Measurements from ENCODE around the gene NDUFAF3. TPM values are rescaled to one million over a fixed set of nuclear protein-coding genes. Genes with fewer than 3 reads are reported as not detected.
"Not testable (repeated sequence)": the region's sequence is repeated elsewhere in the genome, so short reads cannot be mapped to it uniquely, and the experiment has no call there.

The NDUFAF3 gene
- total and polyA plus RNA-seq, 2 donors (not counting 1 experiment from before 2014, with no cell fraction given): 57.3 to 113 TPM

- H3K9me3 ChIP-seq (ENCODE audit: control insufficient read depth, insufficient read depth, low read depth, low read length): no peaks in the 10 kb centered on the region
- peak within 1 kb of the TSS; percentile 85 for H3K27ac ChIP-seq (ENCODE audit: insufficient read depth, low read length)
- H3K36me3 ChIP-seq (ENCODE audit: control insufficient read depth, insufficient read depth, low read length): peaks cover 10% of the 10 kb centered on the region
- H2AFZ ChIP-seq (ENCODE audit: low read length): peak within 1 kb of the TSS; percentile 37
- peak within 1 kb of the TSS; percentile 51 to 84 (median 72) for H3K4me3 ChIP-seq (replicated peaks in 1 of 4; ENCODE audit: control extremely low read depth in 1 of 4, insufficient read depth in 1 of 4, low read depth in 3 of 4, low read length in 4 of 4)
- peaks cover 27% of the 10 kb centered on the region for H3K79me2 ChIP-seq (ENCODE audit: control insufficient read depth, insufficient read depth, low read length)
- DNase-seq (ENCODE audit: low read depth in 2 of 2): peak; percentile 97
- H3K4me2 ChIP-seq (ENCODE audit: extremely low read depth, insufficient read depth, low read length): peak within 1 kb of the TSS; percentile 99
- peaks cover 4% of the 10 kb centered on the region for H3K4me1 ChIP-seq (ENCODE audit: control insufficient read depth, extremely low read depth, insufficient read depth, low read length)
- H4K20me1 ChIP-seq (ENCODE audit: control insufficient read depth, extremely low read depth, insufficient read depth, low read length): no peaks in the 10 kb centered on the region
- H3K9ac ChIP-seq (ENCODE audit: insufficient read depth, low read length): peak within 1 kb of the TSS; percentile 71
- no peaks in the 10 kb centered on the region for H3K27me3 ChIP-seq (ENCODE audit: control insufficient read depth, insufficient read depth, low read length)
- no peak for TF ChIP-seq EZH2 (IDR thresholded peaks at IDR 0.05; ENCODE audit: low read length, missing control alignments)
- peak; percentile 12 to 32 for TF ChIP-seq CTCF (conservative IDR thresholded peaks at IDR 0.05 in 1 of 2, IDR thresholded peaks at IDR 0.05 in 1 of 2; ENCODE audit: low read depth in 1 of 2, low read length in 2 of 2)
Measured at GRCh38 chr3:49007068-49007770, 14.7 kb upstream of the NDUFAF3 start, which contains the start of gene WDR6. TSS of gene WDR6 (plus strand) at chr3:49007391. CDS start at chr3:49007432, 41 bp downstream.

- Histone ChIP-seq H3K36me3 (ENCODE audit: control insufficient read depth, insufficient read depth, low read length) (peaks cover 12% of the 10 kb centered on the region), H3K4me2 (ENCODE audit: extremely low read depth, insufficient read depth, low read length) (peak overlapping the region; percentile 99), H3K27me3 (ENCODE audit: control insufficient read depth, insufficient read depth, low read length) (no peaks in the 10 kb centered on the region), H3K9ac (ENCODE audit: insufficient read depth, low read length) (peak overlapping the region; percentile 71), H3K79me2 (ENCODE audit: control insufficient read depth, insufficient read depth, low read length) (peaks cover 35% of the 10 kb centered on the region), H3K4me3 (replicated peaks in 1 of 4; ENCODE audit: control extremely low read depth in 1 of 4, insufficient read depth in 1 of 4, low read depth in 3 of 4, low read length in 4 of 4) (peak overlapping the region; percentile 51 to 84 (median 72)), H3K4me1 (ENCODE audit: control insufficient read depth, extremely low read depth, insufficient read depth, low read length) (peaks cover 4% of the 10 kb centered on the region), H2AFZ (ENCODE audit: low read length) (peak overlapping the region; percentile 37), H4K20me1 (ENCODE audit: control insufficient read depth, extremely low read depth, insufficient read depth, low read length) (no peaks in the 10 kb centered on the region), H3K27ac (ENCODE audit: insufficient read depth, low read length) (peak overlapping the region; percentile 85), H3K9me3 (ENCODE audit: control insufficient read depth, insufficient read depth, low read depth, low read length) (no peaks in the 10 kb centered on the region)
- TF ChIP-seq EZH2 (IDR thresholded peaks at IDR 0.05; ENCODE audit: low read length, missing control alignments) (no peak), CTCF (conservative IDR thresholded peaks at IDR 0.05 in 1 of 2, IDR thresholded peaks at IDR 0.05 in 1 of 2; ENCODE audit: low read depth in 1 of 2, low read length in 2 of 2) (no peak)
- DNase-seq (ENCODE audit: low read depth in 2 of 2): peak; percentile 80 to 83
Measured at GRCh38 chr3:49007771-49008528, 14.0 kb upstream of the NDUFAF3 start.

GRCh38 chr3:49008627-49009026 is 13.3 kb upstream of the NDUFAF3 start:
- peaks cover 13% of the 10 kb centered on the region for H3K36me3 ChIP-seq (ENCODE audit: control insufficient read depth, insufficient read depth, low read length)
- not testable (repeated sequence) for H3K27ac ChIP-seq (ENCODE audit: insufficient read depth, low read length); H3K4me1 ChIP-seq (ENCODE audit: control insufficient read depth, extremely low read depth, insufficient read depth, low read length); H3K27me3 ChIP-seq (ENCODE audit: control insufficient read depth, insufficient read depth, low read length); H4K20me1 ChIP-seq (ENCODE audit: control insufficient read depth, extremely low read depth, insufficient read depth, low read length); DNase-seq (ENCODE audit: low read depth in 2 of 2); H2AFZ ChIP-seq (ENCODE audit: low read length); H3K9ac ChIP-seq (ENCODE audit: insufficient read depth, low read length); H3K9me3 ChIP-seq (ENCODE audit: control insufficient read depth, insufficient read depth, low read depth, low read length)
- peaks cover 40% of the 10 kb centered on the region for H3K79me2 ChIP-seq (ENCODE audit: control insufficient read depth, insufficient read depth, low read length)
- H3K4me2 ChIP-seq (ENCODE audit: extremely low read depth, insufficient read depth, low read length): peak overlapping the region; percentile 99
- H3K4me3 ChIP-seq (replicated peaks in 1 of 4; ENCODE audit: control extremely low read depth in 1 of 4, insufficient read depth in 1 of 4, low read depth in 3 of 4, low read length in 4 of 4): peak overlapping the region; percentile 51 to 82 (median 65)
